Heart left ventricle (tissue), 13 donors: ENCODE results near the gene BET1L.

Source experiments
- CTCF ChIP-seq, 12 donors: fragments of 200-600 bp; sonication (generic) in 4 of 12; IDR thresholded peaks; one replicate each; pipeline versions ENCODE4 v1.5.0 to v1.8.0; 2018 to 2022; ENCODE audit warnings: antibody characterized with exemption in 12 of 12, mild to moderate bottlenecking in 5 of 12
- POLR2A ChIP-seq, 2 donors: fragments of 450-650 bp; IDR thresholded peaks; one replicate each; pipeline ENCODE4 v1.6.1; 2017; ENCODE audit warnings: antibody characterized with exemption in 2 of 2, mild to moderate bottlenecking in 2 of 2, moderate library complexity in 2 of 2
- donor health status: ischemic (EF 13 %, LVEDD 7.1; RV severe dilation, severe dysfunction).
- donor health status: DM: no; HTN: yes; CAD: no.
- donor health status: DM: no; HTN: no; CAD: no.
- donor health status: ischemic (EF 25% LVEDD 6.9; RV normal size, moderate dysfunction).
- donor health status: ischemic (EF 25% LVEDD 5.7; RV mildly dilated, moderate dysfunction).
- donor health status: ischemic (EF 35%, LVEDD 5.7; RV mildly dilated, moderate dysfunction).
- donor health status: nonischemic (EF 11% LVEDD 7.7; RV severe dilation, severe dysfunction).
- donor health status: DM: yes; HTN: yes; CAD: no.
- donor health status: PGD.
- donor health status: ischemic (EF 29% LVEDD 5.4; RV normal size, mild dysfunction).
- donor health status: nonischemic (EF 23%, LVEDD 6.1; RV moderate dilation, normal function).

GRCh38 chr11:217704-218103, 10.5 kb upstream of the BET1L start:
- TF ChIP-seq CTCF (IDR thresholded peaks at IDR 0.05) (no peak), POLR2A (IDR thresholded peaks at IDR 0.05) (no peak)
